Activated T-cell treated with anti-CD3 and anti-CD28 coated beads for 1 hour (primary cell): ENCODE measurements around the gene CD96.

Source experiments
- DNase-seq: peaks from one replicate; pipeline ENCODE4 v3.0.0-alpha.2; 2020; ENCODE audit warnings: low read depth

The CD96 gene

GRCh38 chr3:111566844-111567243 is 24.8 kb downstream of the CD96 start:
- no peak for DNase-seq

DNA sequence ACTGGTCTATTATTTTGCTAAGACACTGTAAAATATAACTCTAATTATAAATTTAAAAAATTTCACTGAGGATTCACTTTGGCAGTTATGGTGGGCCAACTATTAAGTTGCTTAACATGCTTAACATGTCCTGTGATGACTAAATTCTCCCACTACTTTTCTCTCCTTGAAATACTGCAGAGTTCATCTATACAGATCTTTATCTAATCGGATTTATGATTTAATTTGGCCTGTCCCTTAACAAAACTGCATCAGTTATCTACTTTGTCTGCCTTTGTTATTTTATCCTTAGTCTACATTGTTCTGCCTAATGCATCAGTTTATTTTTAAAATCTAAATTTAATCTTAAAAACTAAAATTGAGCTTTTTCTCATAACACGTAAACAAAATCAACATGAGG is 26.4 kb downstream of the CD96 start:
- DNase-seq, result no peak

DNA sequence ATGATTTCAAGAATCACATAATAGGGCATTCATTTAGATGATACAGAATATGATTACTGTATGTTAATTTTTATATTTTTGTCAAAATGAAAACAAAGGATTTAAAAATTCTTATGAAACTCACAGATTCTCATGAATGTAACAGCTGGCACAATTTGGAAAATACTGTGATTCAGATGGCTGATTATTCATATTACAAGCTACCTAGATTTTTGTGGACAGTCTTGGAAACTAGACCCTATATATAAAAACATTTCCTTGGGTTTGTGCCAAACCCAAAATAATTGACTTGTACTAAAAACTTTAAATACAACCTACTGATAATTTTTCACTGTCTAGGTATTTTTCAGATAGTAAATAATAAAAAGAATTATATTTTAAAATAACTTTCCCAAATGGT is 26.9 kb downstream of the CD96 start:
- DNase-seq, result no peak

- DNase-seq, result no peak
Observed at GRCh38 chr3:111570404-111571030, 28.5 kb downstream of the CD96 start.

GRCh38 chr3:111571282-111571681 is 29.3 kb downstream of the CD96 start:
- DNase-seq, result no peak

DNA sequence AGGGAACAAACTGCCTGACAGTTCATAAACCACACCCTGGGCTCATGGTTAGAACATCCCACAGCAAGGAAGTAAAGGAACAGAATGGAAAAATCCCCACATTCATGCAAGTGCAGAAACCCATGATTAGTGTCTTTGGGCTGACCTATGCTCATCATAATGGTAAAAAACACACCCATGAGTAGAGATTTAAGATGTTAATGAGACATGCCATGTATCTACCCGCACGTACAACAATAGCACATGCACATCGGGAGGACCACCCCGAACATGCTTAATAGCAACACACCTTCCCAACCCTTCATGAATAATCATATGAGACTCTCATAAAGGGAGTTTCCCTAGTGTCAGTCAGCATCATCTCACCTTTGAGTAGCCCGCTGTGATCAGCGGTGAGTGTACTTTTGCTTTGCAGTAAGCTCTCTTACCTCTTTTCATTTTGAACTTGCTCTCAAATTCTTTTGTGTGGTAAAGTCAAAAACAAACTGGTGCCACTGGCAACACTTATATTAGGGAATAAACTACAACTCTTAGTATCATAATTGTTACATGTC is 30.0 kb downstream of the CD96 start:
- no peak for DNase-seq

DNA sequence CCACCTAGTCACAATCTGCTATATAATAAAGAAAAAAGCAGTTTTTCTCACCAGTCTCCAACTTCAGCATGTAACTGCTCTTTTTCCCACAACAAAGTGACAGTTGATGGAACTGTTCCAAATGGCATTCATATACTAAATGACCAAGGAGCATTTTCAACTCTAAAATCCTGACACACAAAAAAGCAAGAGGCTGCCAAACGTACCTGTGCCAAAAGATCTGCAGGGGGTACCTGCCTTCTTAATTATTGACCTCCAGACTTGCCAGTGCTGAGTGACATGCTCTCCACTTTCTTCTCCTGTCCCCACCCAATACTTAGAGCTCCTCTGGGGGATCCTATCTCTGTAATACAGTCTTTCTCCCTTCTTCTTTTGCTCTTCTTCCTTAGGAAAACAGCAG is 35.1 kb downstream of the CD96 start:
- DNase-seq, result no peak

DNA sequence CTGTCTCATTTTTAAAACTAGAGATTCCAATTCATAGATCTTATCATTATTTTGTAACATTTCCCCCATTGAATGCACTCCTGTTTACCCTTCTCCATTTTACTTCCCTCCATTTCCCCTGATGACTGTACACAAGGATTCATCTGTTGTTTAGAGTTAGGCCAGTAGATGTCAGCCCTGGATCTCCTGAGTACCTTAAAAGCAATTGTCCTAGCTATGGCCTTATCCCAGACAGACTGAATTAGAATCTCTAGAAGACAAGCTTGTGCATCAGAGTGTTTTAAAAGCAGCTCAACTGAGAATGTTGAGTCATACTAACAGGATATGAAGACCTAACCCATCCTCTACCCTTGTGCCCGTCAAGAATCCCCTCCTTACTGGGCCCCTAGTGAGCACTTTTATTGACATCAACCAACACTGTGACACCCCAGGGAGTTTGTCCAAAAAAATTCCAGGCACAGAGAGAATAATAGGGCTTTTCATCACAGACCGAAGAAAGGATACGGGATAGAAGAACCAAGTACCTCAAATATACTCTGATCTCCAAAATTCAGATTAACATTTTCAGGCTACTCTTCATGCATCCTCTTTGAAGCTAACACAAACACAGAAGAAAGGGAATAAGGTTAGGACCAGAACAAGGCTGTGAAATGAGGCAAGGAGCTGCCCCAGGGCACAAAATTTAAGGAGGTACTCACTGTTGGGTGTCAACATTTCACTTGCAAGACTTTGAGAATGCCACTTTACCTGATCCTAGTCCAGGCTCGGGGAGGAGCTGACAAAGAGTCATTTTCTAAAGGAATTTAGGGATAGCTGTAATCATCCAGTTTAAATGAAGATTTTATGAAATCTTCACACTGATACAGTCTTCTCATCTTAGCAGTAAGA is 36.0 kb downstream of the CD96 start:
- DNase-seq, result no peak

DNA sequence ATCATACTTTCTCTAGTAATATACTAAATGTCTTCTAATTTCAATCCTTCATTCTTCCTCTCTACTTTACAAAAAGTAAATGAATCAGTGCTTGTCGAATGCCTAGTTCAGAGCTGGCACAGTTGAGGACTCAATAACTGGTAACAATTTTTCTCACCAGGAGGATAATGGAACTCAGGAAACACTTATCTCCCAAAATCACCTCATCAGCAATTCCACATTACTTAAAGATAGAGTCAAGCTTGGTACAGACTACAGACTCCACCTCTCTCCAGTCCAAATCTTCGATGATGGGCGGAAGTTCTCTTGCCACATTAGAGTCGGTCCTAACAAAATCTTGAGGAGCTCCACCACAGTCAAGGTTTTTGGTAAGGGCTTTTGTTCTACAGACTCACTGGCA is 36.9 kb downstream of the CD96 start:
- DNase-seq, result no peak

- DNase-seq, result no peak
Observed at GRCh38 chr3:111579495-111579894, 37.5 kb downstream of the CD96 start.

- no peak for DNase-seq
Observed at GRCh38 chr3:111581403-111582119, 39.6 kb downstream of the CD96 start.

DNA sequence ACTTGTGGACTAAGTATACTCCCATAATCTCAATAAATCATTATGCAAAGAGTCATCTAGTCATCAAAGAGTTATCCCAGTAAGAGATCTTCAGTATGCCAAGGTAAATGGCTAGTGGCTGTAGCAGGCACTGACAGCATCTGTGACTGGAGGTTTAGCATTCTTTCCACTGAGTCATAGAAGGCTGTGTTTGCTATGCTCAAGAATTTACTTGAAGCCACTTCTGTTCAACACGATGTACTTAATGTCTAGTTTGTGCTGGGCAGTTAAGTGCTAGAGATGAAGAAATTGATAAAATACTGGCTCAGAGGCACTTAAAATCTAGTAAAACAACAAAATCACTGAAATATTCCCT is 40.1 kb downstream of the CD96 start:
- DNase-seq, result no peak

DNA sequence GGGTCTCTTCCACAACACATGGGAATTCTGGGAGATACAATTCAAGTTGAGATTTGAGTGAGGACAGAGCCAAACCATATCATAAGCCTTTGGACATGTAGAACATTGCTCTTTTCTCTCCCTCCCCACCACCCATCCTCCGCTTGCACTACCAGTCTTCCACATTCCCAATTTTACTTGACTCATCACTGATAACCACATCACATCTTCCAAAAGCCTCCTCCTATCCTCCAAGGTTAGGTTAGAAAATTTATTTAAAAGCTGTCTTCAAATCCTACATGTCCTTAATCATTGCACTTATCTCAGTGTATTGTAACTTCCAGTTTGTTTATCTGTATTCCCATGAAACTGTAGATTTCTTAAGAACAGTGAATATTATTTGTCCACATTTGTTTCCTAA is 42.7 kb downstream of the CD96 start:
- DNase-seq, result no peak

GRCh38 chr3:111585217-111585616 is 43.2 kb downstream of the CD96 start:
- DNase-seq, result no peak

- DNase-seq, result no peak
Observed at GRCh38 chr3:111588527-111588926, 46.5 kb downstream of the CD96 start.

DNA sequence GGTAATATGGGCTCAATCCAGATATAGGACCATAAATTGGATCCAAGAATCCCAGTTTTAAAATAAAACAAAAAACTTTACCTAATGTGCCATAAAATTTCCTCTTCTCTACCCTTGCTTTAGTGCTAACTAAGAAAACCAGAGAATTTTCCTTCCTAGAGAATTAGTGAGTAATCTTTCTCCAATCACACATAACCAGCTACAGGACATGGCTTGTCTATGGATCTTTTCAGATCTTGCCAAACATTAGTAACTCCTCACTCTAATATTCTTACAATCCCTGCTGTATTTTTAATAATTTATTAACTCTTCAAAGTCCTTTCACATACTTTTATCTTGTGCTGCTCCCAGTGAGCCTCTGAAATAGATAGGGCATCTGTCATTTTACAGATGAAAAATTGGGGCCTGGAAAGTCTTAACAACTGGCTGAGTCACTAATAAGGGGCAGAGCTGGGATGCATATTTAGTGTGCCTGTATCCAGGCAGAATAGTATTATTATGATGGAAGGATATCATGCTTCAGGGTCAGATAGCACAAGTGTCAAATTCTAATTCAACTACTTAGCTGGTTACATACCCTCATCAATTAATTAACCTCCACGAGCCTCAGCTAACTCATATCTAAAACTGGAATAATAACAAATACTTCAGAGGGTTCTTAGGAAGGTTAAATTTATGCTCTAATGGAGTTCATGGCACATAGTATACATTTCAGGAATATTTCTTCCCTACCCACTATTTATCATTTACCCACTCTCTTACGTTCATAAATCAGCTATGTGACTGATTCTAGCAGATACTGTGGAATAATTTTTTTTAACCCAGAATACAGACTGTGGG is 47.5 kb downstream of the CD96 start:
- no peak for DNase-seq

GRCh38 chr3:111590143-111590491 is 48.1 kb downstream of the CD96 start:
- DNase-seq, result no peak

- DNase-seq, result no peak
Observed at GRCh38 chr3:111591555-111591954, 49.6 kb downstream of the CD96 start.

GRCh38 chr3:111592143-111592542 is 50.1 kb downstream of the CD96 start:
- DNase-seq, result no peak

- DNase-seq, result no peak
Observed at GRCh38 chr3:111592936-111593335, 50.9 kb downstream of the CD96 start.

- no peak for DNase-seq
Observed at GRCh38 chr3:111593666-111594065, 51.7 kb downstream of the CD96 start.

DNA sequence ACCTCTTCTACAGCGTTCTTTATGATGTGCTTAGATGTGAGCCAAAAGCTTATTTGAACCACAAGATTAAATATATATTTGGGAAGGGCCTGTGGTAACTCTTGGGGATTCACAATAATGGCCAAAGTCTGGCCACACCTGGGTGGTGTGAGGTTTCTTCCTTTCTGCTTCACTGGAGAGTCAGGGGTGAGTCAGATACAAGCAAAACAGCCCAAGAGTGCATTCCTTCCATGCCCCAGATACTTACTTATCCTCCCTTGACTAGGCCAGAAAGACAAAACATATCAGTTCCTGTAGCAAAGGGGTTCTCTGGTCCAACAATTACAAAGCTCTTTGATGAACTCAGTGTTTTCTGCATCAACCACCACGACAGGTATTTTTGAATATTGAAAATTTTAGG is 52.2 kb downstream of the CD96 start:
- DNase-seq, result no peak
